Pons (tissue), 1 donor: ENCODE data around the gene SLK.

ENCODE experiments used
- DNase-seq: peaks from one replicate; pipeline ENCODE4 v3.0.0-alpha.2; 2016; ENCODE audit warnings: low spot score

Gene SLK

GRCh38 chr10:104033401-104033930 is 66.5 kb downstream of the SLK start:
- no peak for DNase-seq

DNA sequence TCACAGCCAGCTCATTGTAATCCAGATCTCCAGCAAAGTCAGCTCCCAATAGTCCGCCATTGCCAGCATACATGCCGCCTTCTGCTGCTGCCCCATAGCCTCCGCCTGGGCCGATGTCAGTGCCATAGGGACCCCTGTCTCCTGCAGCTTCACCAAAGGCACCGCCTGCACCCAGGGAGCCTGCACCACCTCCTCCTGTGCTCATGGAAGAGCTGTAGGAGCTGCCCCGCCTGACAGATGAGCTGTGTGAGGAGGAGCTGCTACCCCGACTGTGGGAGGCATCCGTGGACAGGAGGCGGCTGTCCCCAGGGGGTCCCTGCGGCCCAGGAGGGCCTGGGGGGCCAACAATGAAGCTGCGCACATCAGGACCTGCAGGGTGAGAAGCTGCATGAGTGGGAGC is 67.0 kb downstream of the SLK start:
- DNase-seq: no peak

- no peak for DNase-seq
Measured at GRCh38 chr10:104034401-104035193, 67.7 kb downstream of the SLK start.

GRCh38 chr10:104035194-104036068 is 68.5 kb downstream of the SLK start:
- no peak for DNase-seq

DNA sequence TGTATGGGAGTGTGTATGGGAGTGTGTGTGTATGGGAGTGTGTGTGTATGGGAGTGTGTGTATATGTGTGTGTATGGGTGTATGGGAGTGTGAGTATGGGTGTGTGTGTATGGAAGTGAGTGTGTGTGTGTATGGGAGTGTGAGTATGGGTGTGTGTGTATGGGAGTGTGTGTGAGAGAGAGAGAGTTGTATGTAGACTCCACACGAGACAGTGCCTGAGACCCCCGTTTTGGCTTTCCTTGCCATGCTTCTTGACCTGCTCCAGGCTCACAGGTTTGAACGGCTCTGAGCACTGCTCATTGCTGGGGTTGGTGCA is 69.1 kb downstream of the SLK start:
- no peak for DNase-seq

- DNase-seq: no peak
Measured at GRCh38 chr10:104036518-104037260, 69.7 kb downstream of the SLK start.

DNA sequence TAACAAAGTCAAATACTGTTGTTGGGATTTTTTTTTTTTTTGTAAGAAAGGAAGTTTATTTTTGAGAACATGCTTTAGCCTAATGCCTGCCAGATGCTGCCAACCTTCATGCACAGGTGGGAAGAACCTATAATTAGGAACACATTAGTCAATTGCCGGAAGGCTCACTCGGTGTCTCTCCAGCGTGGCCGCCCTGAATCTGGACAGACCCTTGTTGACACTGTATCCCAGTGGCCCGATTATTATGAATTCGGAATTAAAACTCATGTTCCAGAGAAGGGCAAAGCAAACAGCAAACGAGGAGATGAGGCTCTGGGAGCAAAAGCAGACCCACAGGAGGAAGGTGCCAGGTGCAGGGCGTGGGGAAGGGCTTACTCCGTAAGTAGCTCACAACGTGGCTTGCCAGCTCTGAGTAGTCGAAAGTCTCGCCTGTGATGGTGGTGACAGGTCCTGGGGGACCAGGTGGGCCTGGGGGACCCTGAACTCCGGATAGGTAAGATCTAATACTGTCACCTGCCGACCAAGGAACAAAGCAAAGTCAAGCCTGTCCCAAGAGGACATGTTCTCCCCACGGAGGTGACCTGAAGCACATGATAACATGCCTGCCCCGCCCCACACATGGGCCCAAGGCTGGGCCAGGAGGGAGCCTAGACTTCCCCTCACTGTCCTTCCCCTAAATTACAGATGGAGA is 70.5 kb downstream of the SLK start:
- no peak for DNase-seq

DNA sequence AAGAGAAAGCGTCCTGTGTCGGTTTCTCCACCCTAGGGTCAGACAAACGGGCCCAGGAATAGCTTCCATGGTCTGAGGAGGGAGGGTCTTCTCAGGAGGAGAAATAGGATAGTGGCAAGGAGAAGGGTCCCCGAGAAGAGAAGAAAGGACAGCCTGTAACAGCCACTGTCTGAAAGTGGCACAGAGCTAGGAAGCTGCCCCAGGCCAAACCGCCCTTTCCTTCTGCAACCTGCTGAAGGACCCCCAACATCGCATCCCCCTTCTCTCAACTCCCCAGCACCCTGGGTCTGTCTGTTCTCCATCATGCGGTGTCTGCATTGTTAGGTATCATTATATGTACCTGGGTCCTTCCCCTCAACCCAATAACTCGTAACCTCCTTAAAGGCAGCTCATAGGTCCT is 71.6 kb downstream of the SLK start:
- DNase-seq: no peak

GRCh38 chr10:104038958-104039752 is 72.2 kb downstream of the SLK start:
- no peak for DNase-seq

- DNase-seq: no peak
Measured at GRCh38 chr10:104040382-104040781, 73.4 kb downstream of the SLK start.

- DNase-seq: no peak
Measured at GRCh38 chr10:104040862-104041789, 74.2 kb downstream of the SLK start.

GRCh38 chr10:104041891-104042535 is 75.1 kb downstream of the SLK start:
- no peak for DNase-seq

- DNase-seq: no peak
Measured at GRCh38 chr10:104043185-104043830, 76.4 kb downstream of the SLK start.

- no peak for DNase-seq
Measured at GRCh38 chr10:104043854-104044253, 76.9 kb downstream of the SLK start.

- DNase-seq: peak; percentile 86
Measured at GRCh38 chr10:104045151-104046089, 78.5 kb downstream of the SLK start.

DNA sequence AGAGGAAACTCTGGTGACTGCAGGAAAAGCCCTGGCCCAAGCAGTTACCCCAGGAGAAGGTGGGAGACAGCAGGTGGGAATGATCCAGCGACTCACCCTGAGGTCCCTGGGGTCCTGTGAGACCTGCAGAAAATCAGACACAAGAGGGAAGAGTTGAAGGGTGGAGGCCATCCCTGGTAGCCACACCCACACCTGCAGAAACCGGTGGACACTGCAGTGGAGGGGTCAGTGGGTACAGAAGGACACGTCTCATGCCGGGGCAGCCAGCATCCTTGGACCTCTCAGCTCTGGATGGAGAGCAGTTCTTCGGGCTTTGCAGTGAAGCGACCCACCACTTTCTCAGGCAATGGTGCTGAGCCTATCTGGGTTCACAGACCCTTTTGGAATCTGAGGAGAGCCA is 79.7 kb downstream of the SLK start:
- no peak for DNase-seq

GRCh38 chr10:104049504-104050250 is 82.7 kb downstream of the SLK start:
- no peak for DNase-seq
